Stomach (tissue), 9 donors: Measurements from ENCODE around the gene GRIA1. TPM values are rescaled to one million over a fixed set of nuclear protein-coding genes. Genes with fewer than 3 reads are reported as not detected.
A peak's percentile ranks its signal among the peaks of the same experiment; 100 is the strongest.

Source experiments
- DNase-seq, 2 donors: peaks; one replicate each; pipeline versions ENCODE4 v3.0.0 to v3.0.0-alpha.2; 2013 to 2019
- H3K27ac ChIP-seq, 5 donors: fragments of 200-600 bp in 4 of 5; sonication (generic) in 4 of 5; one replicate each; pipeline ENCODE4 v1.5.1; 2013 to 2019; ENCODE audit warnings: mild to moderate bottlenecking in 1 of 5, moderate library complexity in 1 of 5
- H3K27me3 ChIP-seq, 3 donors: fragments of 200-600 bp; sonication (generic); one replicate each; pipeline ENCODE4 v1.5.1; 2017 to 2019; ENCODE audit warnings: mixed run types in 1 of 3
- H3K36me3 ChIP-seq, 4 donors: fragments of 200-600 bp; sonication (generic); 1 replicate in 3 of 4; 2 replicates in 1 of 4; pipeline ENCODE4 v1.5.1; 2016 to 2019
- H3K4me1 ChIP-seq, 4 donors: fragments of 200-600 bp; sonication (generic); one replicate each; pipeline ENCODE4 v1.5.1; 2016 to 2019
- H3K4me3 ChIP-seq, 4 donors: fragments of 200-600 bp; sonication (generic) in 3 of 4; one replicate each; pipeline ENCODE4 v1.5.1; 2016 to 2019; ENCODE audit warnings: mild to moderate bottlenecking in 1 of 4
- H3K9me3 ChIP-seq, 4 donors: fragments of 200-600 bp; sonication (generic); one replicate each; pipeline ENCODE4 v1.5.1; 2016 to 2019
- CTCF ChIP-seq, 7 experiments: fragments of 450-650 bp in 4 of 7; fragments of 200-600 bp in 3 of 7; sonication (generic) in 3 of 7; IDR thresholded peaks; one replicate each; pipeline ENCODE4 v1.5.1; 2016 to 2019; ENCODE audit warnings: antibody characterized with exemption in 7 of 7, control low read depth in 2 of 7, mild to moderate bottlenecking in 1 of 7
- EP300 ChIP-seq: sonication (generic); formaldehyde crosslinking; IDR thresholded peaks from one replicate; pipeline ENCODE4 v1.6.1; 2017; ENCODE audit warnings: antibody characterized with exemption
- POLR2A ChIP-seq, 4 donors: fragments of 450-650 bp; IDR thresholded peaks; one replicate each; pipeline ENCODE4 v1.6.1; 2016; ENCODE audit warnings: antibody characterized with exemption in 4 of 4, control low read depth in 2 of 4, mild to moderate bottlenecking in 1 of 4, moderate library complexity in 1 of 4
- POLR2AphosphoS5 ChIP-seq, 3 donors: sonication (generic); formaldehyde crosslinking; IDR thresholded peaks; one replicate each; pipeline ENCODE4 v1.6.1; 2016; ENCODE audit warnings: antibody characterized with exemption in 3 of 3
- WGBS, 5 donors: extraction: QIAGEN DNeasy Blood & Tissue Kit in 3 of 5; methylation state at CpG; one replicate each; pipeline versions ENCODE4 v1.1.5 to v1.1.7; 2013 to 2018; 5-methylcytosine and 5-hydroxymethylcytosine counted together
- intact Hi-C: fragments of 100-400 bp; cut with DNase I; formaldehyde crosslinking; loops from one replicate; pipeline ENCODE4 v1.15.1; 2023; ENCODE audit warnings: low total_unique reads
- polyA plus RNA-seq, 3 donors: library from polyadenylated mRNA; stranded (reverse); fragments of 200-250 nt; gene quantifications; one replicate each; pipeline ENCODE4 v1.2.3, GENCODE V29; 2013
- total RNA-seq, 5 donors: library from RNA; depleted of rRNA; stranded (reverse); fragments of >200 nt; gene quantifications; one replicate each; pipeline versions ENCODE4 v1.1.0 to v1.2.3, GENCODE V29; 2014 to 2016
- donor health status: healthy with polysubstance abuse.
- donor health status: Bipolar disorder and iron deficiency.
- donor health status: healthy.

Gene GRIA1
- total and polyA plus RNA-seq, 8 donors: 0.03 to 2.6 (median 0.29) TPM; not detected in 3

- no peaks in the 10 kb centered on the region for H3K36me3 ChIP-seq
- no peaks in the 10 kb centered on the region for H3K27me3 ChIP-seq
- no peak overlapping the region for H3K4me3 ChIP-seq
- 64 to 97% (median 79%) methylated on average over 2 of the region's 2 CpGs for WGBS, 5 donors
- H3K4me1 ChIP-seq: no peaks in the 10 kb centered on the region
- no peaks in the 10 kb centered on the region for H3K9me3 ChIP-seq
- H3K27ac ChIP-seq: no peak overlapping the region
- TF ChIP-seq POLR2A (IDR thresholded peaks at IDR 0.05): no peak
- no peak for TF ChIP-seq CTCF (IDR thresholded peaks at IDR 0.05)
- no peak for TF ChIP-seq EP300
- no peak for TF ChIP-seq POLR2AphosphoS5 (IDR thresholded peaks at IDR 0.05)
- DNase-seq: peak in 1 of 2 donors; percentile 7
- intact Hi-C loops: no loop called here
Observed at GRCh38 chr5:153659039-153659736, 168.7 kb downstream of the GRIA1 start.

GRCh38 chr5:153660919-153661318 lies 170.4 kb downstream of the GRIA1 start:
- no peaks in the 10 kb centered on the region for H3K27me3 ChIP-seq
- TF ChIP-seq POLR2A (IDR thresholded peaks at IDR 0.05) (no peak), POLR2AphosphoS5 (IDR thresholded peaks at IDR 0.05) (no peak), CTCF (IDR thresholded peaks at IDR 0.05) (no peak), EP300 (no peak)
- WGBS, 5 donors: 55 to 70% (median 68%) methylated on average over 2 of the region's 2 CpGs

GRCh38 chr5:153661897-153662296 lies 171.4 kb downstream of the GRIA1 start:
- H3K4me3 ChIP-seq: no peak overlapping the region
- intact Hi-C loops: no loop called here
- no peak overlapping the region for H3K27ac ChIP-seq
- no peaks in the 10 kb centered on the region for H3K36me3 ChIP-seq
- no peak for DNase-seq
- no peaks in the 10 kb centered on the region for H3K4me1 ChIP-seq
- H3K9me3 ChIP-seq: no peaks in the 10 kb centered on the region
- H3K27me3 ChIP-seq: no peaks in the 10 kb centered on the region
- WGBS, 5 donors: 45 to 66% (median 61%) methylated on average over 2 of the region's 2 CpGs
- TF ChIP-seq POLR2AphosphoS5 (IDR thresholded peaks at IDR 0.05) (no peak), POLR2A (IDR thresholded peaks at IDR 0.05) (no peak), EP300 (no peak), CTCF (IDR thresholded peaks at IDR 0.05) (no peak)

More at GRCh38 chr5:153660919-153661318, 170.4 kb downstream of the GRIA1 start:
- Histone ChIP-seq H3K9me3 (no peaks in the 10 kb centered on the region), H3K4me1 (no peaks in the 10 kb centered on the region), H3K4me3 (no peak overlapping the region), H3K36me3 (no peaks in the 10 kb centered on the region), H3K27ac (no peak overlapping the region)
- intact Hi-C loops: no loop called here
- no peak for DNase-seq

- no peaks in the 10 kb centered on the region for H3K4me1 ChIP-seq
- H3K27ac ChIP-seq: no peak overlapping the region
- H3K9me3 ChIP-seq: no peaks in the 10 kb centered on the region
- intact Hi-C loops: no loop called here
- H3K4me3 ChIP-seq: no peak overlapping the region
- no peaks in the 10 kb centered on the region for H3K36me3 ChIP-seq
- no peaks in the 10 kb centered on the region for H3K27me3 ChIP-seq
- TF ChIP-seq CTCF (IDR thresholded peaks at IDR 0.05) (no peak), POLR2AphosphoS5 (IDR thresholded peaks at IDR 0.05) (no peak), EP300 (no peak), POLR2A (IDR thresholded peaks at IDR 0.05) (no peak)
- no peak for DNase-seq
- 83 to 91% (median 90%) methylated on average over 1 of the region's 1 CpG for WGBS, 5 donors
Observed at GRCh38 chr5:153670101-153670500, 179.6 kb downstream of the GRIA1 start.
